GM23338 (cell line): ENCODE results near the gene SNU13. TPM values are rescaled to one million over a fixed set of nuclear protein-coding genes. Genes with fewer than 3 reads are reported as not detected.
A peak's percentile ranks its signal among the peaks of the same experiment; 100 is the strongest.

Source experiments
- ATAC-seq: fragments of 200-7000 bp; cut with Tn5 transposase; 3 replicates; pipeline ENCODE4 v1.9.1; 2020
- DNase-seq: peaks from one replicate; pipeline ENCODE4 v3.0.0-alpha.2; 2015; ENCODE audit warnings: low spot score
- H2AFZ ChIP-seq: fragments of 200-600 bp; sonication (generic); 2 replicates; pipeline ENCODE4 v1.8.0; 2016; ENCODE audit warnings: antibody characterized with exemption, mild to moderate bottlenecking, moderate library complexity
- H3F3A ChIP-seq: fragments of 200-600 bp; sonication (generic); replicated peaks from 2 replicates; pipeline ENCODE4 v1.8.0; 2017; ENCODE audit warnings: antibody characterized with exemption, mixed run types, low read depth
- H3K27ac ChIP-seq: fragments of 200-600 bp; sonication (generic); 2 replicates; pipeline ENCODE4 v1.6.1; 2016; ENCODE audit warnings: low read depth
- H3K27me3 ChIP-seq: fragments of 200-600 bp; sonication (generic); 2 replicates; pipeline ENCODE4 v1.8.0; 2016; ENCODE audit warnings: mild to moderate bottlenecking, mixed run types, moderate library complexity; ENCODE audit not compliant: insufficient read depth
- H3K36me3 ChIP-seq: fragments of 200-600 bp; sonication (generic); 2 replicates; pipeline ENCODE4 v1.8.0; 2016; ENCODE audit warnings: mild to moderate bottlenecking; ENCODE audit not compliant: insufficient read depth
- H3K4me1 ChIP-seq: fragments of 200-600 bp; sonication (generic); 2 replicates; pipeline ENCODE4 v1.8.0; 2016; ENCODE audit warnings: mild to moderate bottlenecking, moderate library complexity; ENCODE audit not compliant: insufficient read depth
- H3K4me2 ChIP-seq: fragments of 200-600 bp; sonication (generic); 2 replicates; pipeline ENCODE4 v1.7.1; 2017; ENCODE audit warnings: mixed run types
- H3K4me3 ChIP-seq: fragments of 200-600 bp; sonication (generic); 2 replicates; pipeline ENCODE4 v1.6.1; 2016; ENCODE audit warnings: mixed run types
- H3K79me2 ChIP-seq: fragments of 200-600 bp; sonication (generic); replicated peaks from 2 replicates; pipeline ENCODE4 v1.8.0; 2017; ENCODE audit warnings: mild to moderate bottlenecking; ENCODE audit not compliant: insufficient read depth
- H3K9me2 ChIP-seq: fragments of 200-600 bp; sonication (generic); 2 replicates; pipeline ENCODE4 v1.8.0; 2017; ENCODE audit not compliant: insufficient read depth
- H4K20me1 ChIP-seq: fragments of 200-600 bp; sonication (generic); replicated peaks from 2 replicates; pipeline ENCODE4 v1.8.0; 2017; ENCODE audit warnings: mild to moderate bottlenecking; ENCODE audit not compliant: insufficient read depth
- H3K27ac Mint-ChIP-seq: 2 replicates; pipeline ENCODE4 v1.8.0; 2020; ENCODE audit warnings: inconsistent platforms, mild to moderate bottlenecking, moderate library complexity, mixed read lengths
- H3K27me3 Mint-ChIP-seq: 3 replicates; pipeline ENCODE4 v1.8.0; 2022; ENCODE audit warnings: low read depth, mild to moderate bottlenecking, moderate library complexity, mixed read lengths, inconsistent platforms; ENCODE audit not compliant: insufficient read depth, poor library complexity
- H3K36me3 Mint-ChIP-seq: 3 replicates; pipeline ENCODE4 v1.8.0; 2021; ENCODE audit warnings: low read depth, mild to moderate bottlenecking, inconsistent platforms, moderate library complexity, mixed read lengths
- H3K4me1 Mint-ChIP-seq: 3 replicates; pipeline ENCODE4 v1.8.0; 2020; ENCODE audit warnings: mild to moderate bottlenecking, inconsistent platforms, mixed read lengths
- H3K4me3 Mint-ChIP-seq: 3 replicates; pipeline ENCODE4 v1.8.0; 2021; ENCODE audit warnings: moderate library complexity, mild to moderate bottlenecking, inconsistent platforms, mixed read lengths
- H3K9me3 Mint-ChIP-seq: 3 replicates; pipeline ENCODE4 v1.8.0; 2020; ENCODE audit warnings: moderate library complexity, mild to moderate bottlenecking, inconsistent platforms, mixed read lengths
- CREB1 ChIP-seq: fragments of 250-450 bp; sonication (Bioruptor Pico); IDR thresholded peaks from 2 replicates; pipeline ENCODE4 v1.5.0; 2020; ENCODE audit warnings: low read depth, mild to moderate bottlenecking, moderate library complexity
- EZH2 ChIP-seq: fragments of 200-600 bp; sonication (generic); IDR thresholded peaks from one replicate; pipeline ENCODE4 v1.8.0; 2017; ENCODE audit warnings: antibody characterized with exemption, mild to moderate bottlenecking, low read depth; ENCODE audit not compliant: unreplicated experiment
- EZH2phosphoT487 ChIP-seq: fragments of 200-600 bp; sonication (generic); IDR thresholded peaks from one replicate; pipeline ENCODE4 v1.8.1; 2018; ENCODE audit warnings: antibody characterized with exemption; ENCODE audit not compliant: unreplicated experiment
- JUNB ChIP-seq: IDR thresholded peaks from one replicate; pipeline ENCODE4 v1.6.1; 2016; ENCODE audit warnings: antibody characterized with exemption; ENCODE audit not compliant: unreplicated experiment
- NANOG ChIP-seq: IDR thresholded peaks from 2 replicates; pipeline ENCODE4 v1.6.1; 2016; ENCODE audit warnings: antibody characterized with exemption, borderline replicate concordance
- POLR2AphosphoS5 ChIP-seq: IDR thresholded peaks from 2 replicates; pipeline ENCODE4 v1.6.1; 2016; ENCODE audit warnings: antibody characterized with exemption, low read depth
- STAT1 ChIP-seq: IDR thresholded peaks from one replicate; pipeline ENCODE4 v1.6.1; 2016; ENCODE audit warnings: antibody characterized with exemption; ENCODE audit not compliant: unreplicated experiment
- ZNF114 ChIP-seq: fragments of 250-450 bp; sonication (Bioruptor Pico); IDR thresholded peaks from 2 replicates; pipeline ENCODE4 v1.5.0; 2020; ENCODE audit warnings: mild to moderate bottlenecking, moderate library complexity
- polyA plus RNA-seq: library from polyadenylated mRNA; unstranded; fragments of >200 nt; fragmentation: Nextera tagmentation; extraction: Ambion mirVana; gene quantifications from 2 replicates; pipeline ENCODE4 v1.2.1, GENCODE V29; 2016
- total RNA-seq: library from RNA; depleted of rRNA; stranded (reverse); fragments of >200 nt; shearing (Covaris generic); gene quantifications from 2 replicates; pipeline ENCODE4 v1.2.3, GENCODE V29; 2014
- TF ChIP-seq, protein P1 (sequence below): fragments of 250-450 bp; sonication (Bioruptor Pico); IDR thresholded peaks from 2 replicates; pipeline ENCODE4 v1.5.0; 2020; ENCODE audit warnings: mild to moderate bottlenecking, moderate library complexity
- TF ChIP-seq, protein P2 (sequence below), 2 experiments: fragments of 200-600 bp in 1 of 2; sonication (generic) in 1 of 2; conservative IDR thresholded peaks; 2 replicates each; pipeline versions ENCODE4 v1.5.1 to v1.6.1; 2016 to 2017; ENCODE audit warnings: antibody characterized with exemption in 2 of 2, low read depth in 2 of 2, mild to moderate bottlenecking in 2 of 2, moderate library complexity in 1 of 2

The SNU13 gene
- total and polyA plus RNA-seq, 2 experiments from 2014 or later = 163 to 464 TPM

DNA sequence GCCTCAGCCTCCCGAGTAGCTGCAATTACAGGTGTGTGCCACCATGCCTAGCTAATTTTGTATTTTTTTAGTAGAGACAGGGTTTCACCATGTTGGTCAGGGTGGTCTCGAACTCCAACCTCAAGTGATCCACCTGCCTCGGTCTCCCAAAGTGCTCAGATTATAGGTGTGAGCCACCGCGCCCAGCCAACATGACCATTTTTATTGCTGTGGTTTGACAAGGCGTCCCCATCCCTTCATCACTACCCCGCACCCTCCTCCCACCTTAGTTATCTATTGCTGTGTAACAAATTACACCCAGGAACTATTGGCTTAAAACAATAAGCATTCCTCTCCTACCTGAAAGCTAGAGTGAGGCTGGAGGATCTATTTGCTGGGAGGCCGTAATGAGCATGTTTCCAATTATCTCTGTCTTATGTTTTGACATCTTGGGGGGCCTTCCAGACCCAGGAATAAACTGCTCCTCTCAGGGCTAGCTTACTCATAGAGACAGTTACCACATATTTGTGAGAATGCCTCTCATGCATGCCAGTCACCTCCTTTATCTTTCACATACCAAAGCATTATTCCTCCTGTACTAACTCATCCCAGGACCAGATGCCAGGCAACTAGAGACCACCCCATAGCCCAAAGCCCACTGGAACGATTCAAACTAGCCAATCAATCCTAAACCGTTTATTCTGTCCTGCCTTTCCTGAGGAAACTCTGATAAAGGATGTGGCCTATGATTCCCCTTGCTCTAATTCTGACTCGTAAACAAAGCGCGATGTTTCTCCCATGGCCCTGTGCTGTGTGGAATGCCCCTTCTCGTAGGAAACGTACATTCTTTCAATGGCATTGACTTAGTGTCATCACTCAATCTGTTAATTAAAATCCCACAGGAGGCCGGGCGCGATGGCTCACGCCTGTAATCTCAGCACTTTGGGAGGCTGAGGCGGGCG, 19.4 kb downstream of the SNU13 start:
- Histone ChIP-seq H3K36me3 (peaks cover 5% of the 10 kb centered on the region; the same call in 1 of the 2 replicates), H3K27me3 (no peaks in the 10 kb centered on the region), H3K4me3 (no peak overlapping the region), H4K20me1 (peaks cover 18% of the 10 kb centered on the region), H3K27ac (0 out of 2 replicates have a peak overlapping the region, but pooled peaks have one; percentile 26), H3K4me1 (peaks cover 14% of the 10 kb centered on the region), H3K4me2 (no peak overlapping the region), H3K9me2 (no peaks in the 10 kb centered on the region), H2AFZ (no peak overlapping the region), H3K79me2 (peaks cover 13% of the 10 kb centered on the region; the same call in 1 of the 2 replicates), H3F3A (peaks cover 16% of the 10 kb centered on the region)
- TF ChIP-seq ZNF114 (CRISPR knock-in tag) (no peak), STAT1 (no peak), JUNB (no peak), EZH2phosphoT487 (no peak), EZH2 (no peak), POLR2AphosphoS5 (no peak), CREB1 (CRISPR knock-in tag) (no peak), NANOG (no peak)
- TF ChIP-seq, protein P1, sequence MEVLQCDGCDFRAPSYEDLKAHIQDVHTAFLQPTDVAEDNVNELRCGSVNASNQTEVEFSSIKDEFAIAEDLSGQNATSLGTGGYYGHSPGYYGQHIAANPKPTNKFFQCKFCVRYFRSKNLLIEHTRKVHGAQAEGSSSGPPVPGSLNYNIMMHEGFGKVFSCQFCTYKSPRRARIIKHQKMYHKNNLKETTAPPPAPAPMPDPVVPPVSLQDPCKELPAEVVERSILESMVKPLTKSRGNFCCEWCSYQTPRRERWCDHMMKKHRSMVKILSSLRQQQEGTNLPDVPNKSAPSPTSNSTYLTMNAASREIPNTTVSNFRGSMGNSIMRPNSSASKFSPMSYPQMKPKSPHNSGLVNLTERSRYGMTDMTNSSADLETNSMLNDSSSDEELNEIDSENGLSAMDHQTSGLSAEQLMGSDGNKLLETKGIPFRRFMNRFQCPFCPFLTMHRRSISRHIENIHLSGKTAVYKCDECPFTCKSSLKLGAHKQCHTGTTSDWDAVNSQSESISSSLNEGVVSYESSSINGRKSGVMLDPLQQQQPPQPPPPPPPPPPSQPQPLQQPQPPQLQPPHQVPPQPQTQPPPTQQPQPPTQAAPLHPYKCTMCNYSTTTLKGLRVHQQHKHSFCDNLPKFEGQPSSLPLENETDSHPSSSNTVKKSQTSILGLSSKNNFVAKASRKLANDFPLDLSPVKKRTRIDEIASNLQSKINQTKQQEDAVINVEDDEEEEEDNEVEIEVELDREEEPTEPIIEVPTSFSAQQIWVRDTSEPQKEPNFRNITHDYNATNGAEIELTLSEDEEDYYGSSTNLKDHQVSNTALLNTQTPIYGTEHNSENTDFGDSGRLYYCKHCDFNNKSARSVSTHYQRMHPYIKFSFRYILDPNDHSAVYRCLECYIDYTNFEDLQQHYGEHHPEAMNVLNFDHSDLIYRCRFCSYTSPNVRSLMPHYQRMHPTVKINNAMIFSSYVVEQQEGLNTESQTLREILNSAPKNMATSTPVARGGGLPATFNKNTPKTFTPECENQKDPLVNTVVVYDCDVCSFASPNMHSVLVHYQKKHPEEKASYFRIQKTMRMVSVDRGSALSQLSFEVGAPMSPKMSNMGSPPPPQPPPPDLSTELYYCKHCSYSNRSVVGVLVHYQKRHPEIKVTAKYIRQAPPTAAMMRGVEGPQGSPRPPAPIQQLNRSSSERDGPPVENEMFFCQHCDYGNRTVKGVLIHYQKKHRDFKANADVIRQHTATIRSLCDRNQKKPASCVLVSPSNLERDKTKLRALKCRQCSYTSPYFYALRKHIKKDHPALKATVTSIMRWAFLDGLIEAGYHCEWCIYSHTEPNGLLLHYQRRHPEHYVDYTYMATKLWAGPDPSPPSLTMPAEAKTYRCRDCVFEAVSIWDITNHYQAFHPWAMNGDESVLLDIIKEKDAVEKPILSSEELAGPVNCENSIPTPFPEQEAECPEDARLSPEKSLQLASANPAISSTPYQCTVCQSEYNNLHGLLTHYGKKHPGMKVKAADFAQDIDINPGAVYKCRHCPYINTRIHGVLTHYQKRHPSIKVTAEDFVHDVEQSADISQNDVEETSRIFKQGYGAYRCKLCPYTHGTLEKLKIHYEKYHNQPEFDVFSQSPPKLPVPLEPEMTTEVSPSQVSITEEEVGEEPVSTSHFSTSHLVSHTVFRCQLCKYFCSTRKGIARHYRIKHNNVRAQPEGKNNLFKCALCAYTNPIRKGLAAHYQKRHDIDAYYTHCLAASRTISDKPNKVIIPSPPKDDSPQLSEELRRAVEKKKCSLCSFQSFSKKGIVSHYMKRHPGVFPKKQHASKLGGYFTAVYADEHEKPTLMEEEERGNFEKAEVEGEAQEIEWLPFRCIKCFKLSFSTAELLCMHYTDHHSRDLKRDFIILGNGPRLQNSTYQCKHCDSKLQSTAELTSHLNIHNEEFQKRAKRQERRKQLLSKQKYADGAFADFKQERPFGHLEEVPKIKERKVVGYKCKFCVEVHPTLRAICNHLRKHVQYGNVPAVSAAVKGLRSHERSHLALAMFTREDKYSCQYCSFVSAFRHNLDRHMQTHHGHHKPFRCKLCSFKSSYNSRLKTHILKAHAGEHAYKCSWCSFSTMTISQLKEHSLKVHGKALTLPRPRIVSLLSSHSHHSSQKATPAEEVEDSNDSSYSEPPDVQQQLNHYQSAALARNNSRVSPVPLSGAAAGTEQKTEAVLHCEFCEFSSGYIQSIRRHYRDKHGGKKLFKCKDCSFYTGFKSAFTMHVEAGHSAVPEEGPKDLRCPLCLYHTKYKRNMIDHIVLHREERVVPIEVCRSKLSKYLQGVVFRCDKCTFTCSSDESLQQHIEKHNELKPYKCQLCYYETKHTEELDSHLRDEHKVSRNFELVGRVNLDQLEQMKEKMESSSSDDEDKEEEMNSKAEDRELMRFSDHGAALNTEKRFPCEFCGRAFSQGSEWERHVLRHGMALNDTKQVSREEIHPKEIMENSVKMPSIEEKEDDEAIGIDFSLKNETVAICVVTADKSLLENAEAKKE (CRISPR knock-in tag) = no peak
- TF ChIP-seq, protein P2, sequence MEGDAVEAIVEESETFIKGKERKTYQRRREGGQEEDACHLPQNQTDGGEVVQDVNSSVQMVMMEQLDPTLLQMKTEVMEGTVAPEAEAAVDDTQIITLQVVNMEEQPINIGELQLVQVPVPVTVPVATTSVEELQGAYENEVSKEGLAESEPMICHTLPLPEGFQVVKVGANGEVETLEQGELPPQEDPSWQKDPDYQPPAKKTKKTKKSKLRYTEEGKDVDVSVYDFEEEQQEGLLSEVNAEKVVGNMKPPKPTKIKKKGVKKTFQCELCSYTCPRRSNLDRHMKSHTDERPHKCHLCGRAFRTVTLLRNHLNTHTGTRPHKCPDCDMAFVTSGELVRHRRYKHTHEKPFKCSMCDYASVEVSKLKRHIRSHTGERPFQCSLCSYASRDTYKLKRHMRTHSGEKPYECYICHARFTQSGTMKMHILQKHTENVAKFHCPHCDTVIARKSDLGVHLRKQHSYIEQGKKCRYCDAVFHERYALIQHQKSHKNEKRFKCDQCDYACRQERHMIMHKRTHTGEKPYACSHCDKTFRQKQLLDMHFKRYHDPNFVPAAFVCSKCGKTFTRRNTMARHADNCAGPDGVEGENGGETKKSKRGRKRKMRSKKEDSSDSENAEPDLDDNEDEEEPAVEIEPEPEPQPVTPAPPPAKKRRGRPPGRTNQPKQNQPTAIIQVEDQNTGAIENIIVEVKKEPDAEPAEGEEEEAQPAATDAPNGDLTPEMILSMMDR (conservative IDR thresholded peaks at IDR 0.05; ENCODE audit: low read depth in 2 of 2) = no peak
- H3K4me3 Mint-ChIP-seq = no peak overlapping the region
- H3K9me3 Mint-ChIP-seq = no peaks in the 10 kb centered on the region
- ATAC-seq (no peak), DNase-seq (no peak)
- H3K36me3 Mint-ChIP-seq = peaks cover 15% of the 10 kb centered on the region
- peak overlapping the region; percentile 15; the same call in 1 of the 2 replicates for H3K27ac Mint-ChIP-seq
- peaks cover 24% of the 10 kb centered on the region for H3K27me3 Mint-ChIP-seq
- peaks cover 13% of the 10 kb centered on the region for H3K4me1 Mint-ChIP-seq
